ENCODE data around the gene ANAPC7. TPM values are rescaled to one million over a fixed set of nuclear protein-coding genes. Genes with fewer than 3 reads are reported as not detected.

The ANAPC7 gene
- total RNA-seq, 1 experiment from 2014 or later = 91.1 TPM

GRCh38 chr12:110373025-110373424, 30.5 kb downstream of the ANAPC7 start:
- Histone ChIP-seq H3K4ac (ENCODE audit: low read depth, low read length) (no peak overlapping the region), H3K9ac (ENCODE audit: extremely low read depth, insufficient read length, low read length) (no peak overlapping the region), H3K18ac (ENCODE audit: insufficient read length, low read depth, low read length) (no peak overlapping the region), H3K27me3 (ENCODE audit: insufficient read depth, low read length) (no peaks in the 10 kb centered on the region), H3K23ac (ENCODE audit: insufficient read length, low read depth, low read length) (no peak overlapping the region), H2BK15ac (ENCODE audit: low read depth, low read length) (no peak overlapping the region), H3K14ac (ENCODE audit: insufficient read depth, low read length) (no peak overlapping the region), H3K56ac (ENCODE audit: insufficient read length, low read depth, low read length) (no peak overlapping the region), H2AFZ (ENCODE audit: low read length) (no peak overlapping the region), H2BK5ac (ENCODE audit: insufficient read length, low read length) (no peak overlapping the region), H3K79me1 (ENCODE audit: insufficient read depth, low read depth, low read length, poor library complexity, severe bottlenecking) (no peaks in the 10 kb centered on the region), H4K20me1 (ENCODE audit: control insufficient read depth, insufficient read depth, insufficient read length) (no peaks in the 10 kb centered on the region), H2BK120ac (ENCODE audit: low read depth, low read length, poor library complexity, severe bottlenecking) (no peak overlapping the region), H3K27ac (ENCODE audit: insufficient read length, low read depth, low read length) (no peak overlapping the region), H3T11ph (ENCODE audit: low read length) (no peak overlapping the region), H3K4me2 (ENCODE audit: insufficient read depth, insufficient read length, low read length) (no peak overlapping the region), H3K9me3 (ENCODE audit: control insufficient read depth, low read depth, low read length) (no peaks in the 10 kb centered on the region), H4K8ac (replicated peaks; ENCODE audit: insufficient read length, low read depth, low read length) (no peak overlapping the region), H4K91ac (ENCODE audit: insufficient read length, low read depth, low read length) (no peak overlapping the region), H3K4me1 (ENCODE audit: insufficient read depth, low read length) (no peaks in the 10 kb centered on the region), H2BK12ac (ENCODE audit: insufficient read length, low read depth, low read length) (no peak overlapping the region), H3K23me2 (ENCODE audit: insufficient read length, low read depth, low read length, poor library complexity, severe bottlenecking) (no peaks in the 10 kb centered on the region), H2BK20ac (ENCODE audit: low read depth, low read length, poor library complexity, severe bottlenecking) (no peak overlapping the region), H4K5ac (ENCODE audit: insufficient read length, low read depth, low read length) (no peak overlapping the region), H3K79me2 (ENCODE audit: insufficient read depth, low read length) (no peaks in the 10 kb centered on the region), H2AK5ac (ENCODE audit: insufficient read length, low read length) (no peak overlapping the region)
- WGBS (ENCODE audit: extremely low coverage, insufficient read length, low lambda C conversion rate) = no CpG with 5 or more reads among the region's 4 CpGs
- H3K9me3 Mint-ChIP-seq = no peaks in the 10 kb centered on the region
- peak overlapping the region in 1 of 3 experiments; percentile 51; a peak in 1 of 7 replicates for H3K27ac Mint-ChIP-seq
- H3K27me3 Mint-ChIP-seq (ENCODE audit: low read depth) = no peaks in the 10 kb centered on the region
- no peaks in the 10 kb centered on the region for H3K4me1 Mint-ChIP-seq
- peaks cover 24 to 71% (median 54%) of the 10 kb centered on the region in 3 experiments for H3K36me3 Mint-ChIP-seq (ENCODE audit: insufficient read depth in 1 of 3, low read depth in 3 of 3)
- DNase-seq = no peak
- H3K4me3 Mint-ChIP-seq = no peak overlapping the region
- no peak for TF ChIP-seq CTCF (conservative IDR thresholded peaks at IDR 0.05)
